NOMO-1 treated with DMSO at 0.1 percent for 48 hours (cell line): ENCODE results near the gene RELB.

ENCODE experiments used
- DNase-seq: peaks from one replicate; lab custom pipeline; 2025; ENCODE audit not compliant: unreplicated experiment; lab: John Stamatoyannopoulos, UW

Gene RELB

DNA sequence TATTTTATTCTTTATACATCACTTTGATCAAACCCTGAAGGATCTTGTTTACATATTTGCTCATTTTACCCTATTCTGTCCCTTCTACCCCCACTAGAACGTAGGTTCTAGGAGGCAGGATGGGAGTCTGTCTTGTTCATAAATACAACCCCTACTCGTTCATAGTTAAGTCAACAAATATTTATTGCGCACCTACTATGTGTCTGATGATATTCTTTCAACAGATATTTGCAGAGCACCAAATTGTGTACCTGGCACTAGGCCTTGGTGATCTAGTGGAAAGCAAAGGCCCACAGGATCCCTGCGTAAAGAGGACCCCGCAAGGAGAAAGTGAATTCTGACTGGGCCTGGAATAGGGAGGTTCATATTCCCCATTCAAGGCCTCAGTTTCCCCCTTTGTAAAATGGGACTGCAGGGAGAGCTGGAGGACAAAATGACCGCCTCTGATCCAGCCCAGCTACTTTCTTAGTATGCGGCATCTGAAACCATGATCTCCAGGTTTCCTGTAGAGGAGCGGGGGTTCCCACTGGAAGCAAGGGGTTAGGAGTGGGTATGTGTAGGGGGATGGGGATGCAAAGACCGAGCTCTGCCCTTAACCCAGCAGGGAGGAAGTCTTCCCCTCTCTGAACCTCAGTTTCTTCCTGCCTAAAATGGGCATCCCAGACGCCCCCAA lies 77.3 kb downstream of the RELB start:
- no peak for DNase-seq

DNA sequence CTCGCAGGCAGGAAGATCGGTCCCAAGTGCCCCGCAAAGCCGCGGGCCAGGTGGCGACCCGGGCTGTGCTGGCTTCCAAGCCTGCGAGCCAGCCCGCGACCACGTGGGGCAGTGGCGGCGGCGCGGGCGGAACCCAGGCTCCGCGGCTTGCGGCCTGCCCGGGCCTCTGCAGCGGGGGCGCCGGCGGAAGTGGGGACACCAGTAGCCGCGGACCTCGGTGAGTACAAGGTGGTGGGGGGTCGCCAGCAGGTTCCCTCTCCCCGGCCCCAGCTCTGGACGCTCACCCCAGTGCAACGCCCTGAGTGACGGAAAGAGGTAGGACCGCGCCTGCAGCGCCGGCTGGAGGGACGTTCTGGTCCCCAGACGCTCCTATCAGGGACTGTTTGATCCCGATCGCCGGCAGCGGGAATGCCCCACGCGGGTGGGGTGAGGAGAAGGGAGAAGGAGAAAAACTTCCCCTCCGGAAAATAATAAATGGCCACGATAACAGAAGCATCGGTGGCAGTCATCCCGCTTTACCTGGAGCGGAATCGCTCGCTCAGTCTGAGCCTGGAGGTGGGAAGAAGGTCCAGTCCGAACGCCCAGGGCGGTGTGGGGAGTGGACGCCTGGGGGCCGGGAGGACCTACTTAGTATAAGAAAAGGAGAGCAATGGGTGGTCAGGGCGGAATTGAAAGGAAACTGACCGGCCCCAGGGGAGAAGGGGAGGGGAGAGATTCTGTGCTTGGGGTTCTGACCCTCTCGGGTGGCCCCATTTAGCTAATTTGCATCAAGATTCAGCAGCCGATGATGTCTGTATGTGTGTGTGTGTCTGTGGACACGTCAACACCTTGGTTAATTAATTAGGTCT lies 78.0 kb downstream of the RELB start, which contains the start of gene GEMIN7:
Gene GEMIN7, plus strand, starts transcription at position 198 of the 848 bp plus-strand sequence. CDS start 10,855 bp downstream, outside the sequence.
- DNase-seq, result peak; percentile 75

DNA sequence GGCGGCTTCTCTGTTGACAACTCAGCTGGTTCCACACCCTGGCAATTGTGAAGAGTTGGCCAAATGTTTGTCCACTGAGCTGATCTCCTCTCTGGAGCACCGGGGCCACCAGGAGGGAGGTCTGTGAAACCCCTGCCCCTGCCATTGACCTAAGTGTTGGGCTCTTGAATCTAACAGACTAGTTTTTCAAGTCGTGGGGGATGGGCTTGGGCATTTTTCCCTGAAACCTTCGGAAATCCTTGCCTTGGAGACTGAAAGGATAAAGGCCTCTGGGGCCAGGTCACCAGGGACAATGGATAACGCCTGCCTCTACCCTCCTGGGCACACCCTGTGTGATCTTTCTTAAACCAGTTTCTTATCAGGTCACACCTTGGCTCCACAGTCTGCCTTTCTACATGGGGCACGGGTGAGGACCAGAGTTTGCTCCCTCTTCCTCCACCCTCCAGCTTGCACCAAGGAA lies 78.7 kb downstream of the RELB start:
- DNase-seq, result no peak

- DNase-seq, result no peak
Measured at GRCh38 chr19:45082170-45082569, 80.9 kb downstream of the RELB start.

- DNase-seq, result no peak
Measured at GRCh38 chr19:45086480-45086879, 85.2 kb downstream of the RELB start.

DNA sequence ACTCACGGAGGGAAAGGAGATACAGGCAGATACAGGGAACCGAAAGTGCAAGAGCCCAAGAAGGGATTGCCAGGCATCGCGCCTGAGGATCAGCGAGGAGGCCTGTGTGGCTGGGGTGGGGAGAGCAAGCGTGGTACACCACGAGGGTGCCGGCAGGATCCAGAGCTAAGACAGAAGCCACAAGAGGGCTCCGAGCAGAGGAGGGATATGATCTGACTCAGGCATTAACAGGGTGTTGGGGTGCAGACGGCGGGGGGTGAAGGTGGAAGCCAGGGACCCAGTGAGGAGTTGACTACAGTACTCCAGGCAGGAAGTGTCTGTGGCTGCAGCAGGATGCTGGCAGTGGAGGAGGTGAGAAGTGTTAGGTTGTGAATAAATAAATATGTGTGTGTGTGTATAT lies 86.3 kb downstream of the RELB start:
- no peak for DNase-seq
